GM12878 (cell line): ENCODE results near the gene ADORA2B. TPM values are rescaled to one million over a fixed set of nuclear protein-coding genes. Genes with fewer than 3 reads are reported as not detected.

ENCODE experiments used
- ATAC-seq: fragments of 200-7000 bp; cut with Tn5 transposase; 3 replicates; pipeline ENCODE4 v1.9.1; 2020; ENCODE audit warnings: mild to moderate bottlenecking, moderate library complexity
- BruUV-seq: library from RNA; stranded (reverse); fragments of 400-500 nt; replicated peaks from 2 replicates; lab custom pipeline; 2021; lab: Mats Ljungman, UMichigan
- CTCF ChIA-PET: fragments of 300-600 bp; sonication (Branson Sonifier 250); formaldehyde crosslinking; extraction: SDS; loops from one replicate; lab custom pipeline; 2021; ENCODE audit warnings: inconsistent platforms; lab: Yijun Ruan, JAX
- POLR2A ChIA-PET: fragments of 350-600 bp; formaldehyde crosslinking; extraction: SDS; loops from one replicate; lab custom pipeline; 2021; ENCODE audit warnings: inconsistent platforms; lab: Charles Lee
- RAD21 ChIA-PET: fragments of 300-600 bp; sonication (Branson Sonifier 250); formaldehyde crosslinking; loops from one replicate; lab custom pipeline; 2023; ENCODE audit warnings: antibody characterized with exemption; ENCODE audit not compliant: unreplicated experiment; lab: Charles Lee
- SMC1A ChIA-PET: fragments of 300-600 bp; sonication (Branson Sonifier 250); formaldehyde crosslinking; loops from one replicate; lab custom pipeline; 2023; ENCODE audit not compliant: unreplicated experiment, uncharacterized antibody; lab: Charles Lee
- DNase-seq: peaks from one replicate; pipeline ENCODE4 v3.0.0-alpha.2; 2011; ENCODE audit warnings: low read depth, low spot score
- FAIRE-seq: peaks from 3 replicates; lab custom pipeline; 2011; peaks lifted over from hg19 to GRCh38; lab: Jason Lieb, UNC
- H2AFZ ChIP-seq: 2 replicates; pipeline ENCODE4 v1.6.0; 2011; ENCODE audit warnings: low read depth, low read length, control low read depth; ENCODE audit not compliant: control insufficient read depth
- H3K27ac ChIP-seq: 2 replicates; pipeline ENCODE4 v1.5.1; 2011; ENCODE audit warnings: control low read depth; ENCODE audit not compliant: control insufficient read depth, insufficient read depth
- H3K27me3 ChIP-seq, 2 experiments: replicated peaks in 1 of 2; 2 replicates each; pipeline versions ENCODE4 v1.6.0 to v1.6.1; 2011; ENCODE audit warnings: low read length in 1 of 2; ENCODE audit not compliant: control insufficient read depth in 2 of 2, insufficient read depth in 2 of 2
- H3K36me3 ChIP-seq, 2 experiments: 2 replicates each; pipeline ENCODE4 v1.5.1; 2011; ENCODE audit warnings: low read length in 1 of 2; ENCODE audit not compliant: control insufficient read depth in 2 of 2, insufficient read depth in 2 of 2
- H3K4me1 ChIP-seq: 2 replicates; pipeline ENCODE4 v1.6.1; 2011; ENCODE audit warnings: mild to moderate bottlenecking, low read length, moderate library complexity, mixed read lengths; ENCODE audit not compliant: control insufficient read depth, insufficient read depth
- H3K4me2 ChIP-seq: 2 replicates; pipeline ENCODE4 v1.6.0; 2011; ENCODE audit warnings: control low read depth; ENCODE audit not compliant: control insufficient read depth, insufficient read depth
- H3K4me3 ChIP-seq: fragments of 200-600 bp; sonication (generic); 2 replicates; pipeline ENCODE4 v1.5.1; 2016
- H3K79me2 ChIP-seq: 2 replicates; pipeline ENCODE4 v1.6.0; 2011; ENCODE audit warnings: low read length; ENCODE audit not compliant: control insufficient read depth, insufficient read depth
- H3K9ac ChIP-seq: 2 replicates; pipeline ENCODE4 v1.8.0; 2011; ENCODE audit warnings: low read length, control low read depth, mixed read lengths; ENCODE audit not compliant: control insufficient read depth, insufficient read depth
- H3K9me3 ChIP-seq: replicated peaks from 3 replicates; pipeline ENCODE4 v1.5.1; 2011; ENCODE audit warnings: mild to moderate bottlenecking, low read length; ENCODE audit not compliant: control insufficient read depth, insufficient read depth
- H4K20me1 ChIP-seq: 2 replicates; pipeline ENCODE4 v1.6.0; 2011; ENCODE audit not compliant: control insufficient read depth, insufficient read depth
- BHLHE40 ChIP-seq, 2 experiments: fragments of 450-650 bp in 1 of 2; IDR thresholded peaks; 2 replicates each; pipeline ENCODE4 v1.6.1; 2011 to 2017; ENCODE audit warnings: low read depth in 2 of 2, borderline replicate concordance in 1 of 2, improper control_type of control experiment in 1 of 2, low read length in 1 of 2, mild to moderate bottlenecking in 1 of 2
- EGR1 ChIP-seq, 2 experiments: IDR thresholded peaks; 1 replicate in 1 of 2; 2 replicates in 1 of 2; pipeline ENCODE4 v1.6.1; 2011 to 2012; ENCODE audit warnings: low read depth in 2 of 2, low read length in 2 of 2, borderline replicate concordance in 1 of 2, mild to moderate bottlenecking in 1 of 2, moderate library complexity in 1 of 2
- EZH2 ChIP-seq: IDR thresholded peaks from 2 replicates; pipeline ENCODE4 v1.6.1; 2012; ENCODE audit warnings: low read depth, mild to moderate bottlenecking, control low read depth, inconsistent platforms, low read length, borderline replicate concordance; ENCODE audit not compliant: control insufficient read depth
- FOXM1 ChIP-seq: IDR thresholded peaks from 2 replicates; pipeline ENCODE4 v1.6.1; 2012; ENCODE audit warnings: low read depth, mild to moderate bottlenecking, inconsistent platforms, low read length, moderate library complexity
- IKZF2 ChIP-seq, 2 experiments: fragments of 450-650 bp; IDR thresholded peaks; 2 replicates each; pipeline ENCODE4 v1.6.1; 2017; ENCODE audit warnings: mild to moderate bottlenecking in 2 of 2, moderate library complexity in 2 of 2
- MYC ChIP-seq: IDR thresholded peaks from 2 replicates; pipeline ENCODE4 v1.6.1; 2011; ENCODE audit warnings: mild to moderate bottlenecking, low read length, moderate library complexity, inconsistent platforms; ENCODE audit not compliant: insufficient read depth, insufficient replicate concordance, insufficient read length, severe bottlenecking
- NR2C2 ChIP-seq: IDR thresholded peaks from 2 replicates; pipeline ENCODE4 v1.6.1; 2011; ENCODE audit warnings: borderline replicate concordance, low read depth; ENCODE audit not compliant: control insufficient read depth, insufficient read length
- POLR2A ChIP-seq: IDR thresholded peaks from 2 replicates; pipeline ENCODE4 v1.6.1; 2011; ENCODE audit warnings: low read depth, mild to moderate bottlenecking, low read length
- POU2F2 ChIP-seq: IDR thresholded peaks from 3 replicates; pipeline ENCODE4 v1.6.1; 2011; ENCODE audit warnings: low read depth, mild to moderate bottlenecking, low read length, borderline replicate concordance
- SMAD1 ChIP-seq: fragments of 450-650 bp; IDR thresholded peaks from 2 replicates; pipeline ENCODE4 v1.6.1; 2018; ENCODE audit warnings: mild to moderate bottlenecking, low read depth; ENCODE audit not compliant: partially characterized antibody
- TCF12 ChIP-seq: IDR thresholded peaks from 2 replicates; pipeline ENCODE4 v1.6.1; 2011; ENCODE audit warnings: low read depth, mild to moderate bottlenecking, low read length
- WGBS: methylation state at CpG from one replicate; pipeline ENCODE4 v1.1.6; 2016; ENCODE audit warnings: low lambda C conversion rate; ENCODE audit not compliant: insufficient replicate concordance, insufficient coverage; ENCODE audit errors: missing lambda C conversion rate; 5-methylcytosine and 5-hydroxymethylcytosine counted together
- in situ Hi-C: fragments of 300-500 bp; cut with MboI; formaldehyde crosslinking; loops from 9 replicates; pipeline ENCODE4 v1.14.3; 2018; ENCODE audit warnings: mixed read lengths
- intact Hi-C: fragments of 100-400 bp; cut with micrococcal nuclease; formaldehyde crosslinking; loops from one replicate; pipeline ENCODE4 v1.14.2; 2022; ENCODE audit not compliant: unreplicated experiment
- polyA plus RNA-seq, 11 experiments: library from polyadenylated mRNA; depleted of rRNA in 4 of 11; unstranded in 6 of 11; stranded (reverse) in 5 of 11; fragments of >200 nt; fragmentation: Nextera tagmentation in 4 of 11; fragmentation: Illumina TruSeq in 1 of 11; extraction: Ambion mirVana in 4 of 11; extraction: Trizol in 1 of 11; gene quantifications; 1 replicate in 1 of 11; 2 replicates in 10 of 11; pipeline versions ENCODE4 v1.2.1 to v1.2.3, GENCODE V29; 2011 to 2016; ENCODE audit warnings: inconsistent platforms in 2 of 11, missing spikeins in 2 of 11, low read depth in 1 of 11
- total RNA-seq, 4 experiments: library from RNA; depleted of rRNA in 3 of 4; stranded (reverse); fragments of >200 nt in 3 of 4; fragmentation: Illumina TruSeq in 1 of 4; extraction: Trizol in 1 of 4; gene quantifications; 2 replicates each; pipeline versions ENCODE4 v1.2.1 to v1.2.3, GENCODE V29; 2013 to 2021
- TF ChIP-seq, protein P1 (sequence below): fragments of 450-650 bp; IDR thresholded peaks from 2 replicates; pipeline ENCODE4 v1.6.1; 2014; ENCODE audit warnings: mild to moderate bottlenecking
- TF ChIP-seq, protein P2 (sequence below): fragments of 450-650 bp; IDR thresholded peaks from 2 replicates; pipeline ENCODE4 v1.6.1; 2017; ENCODE audit warnings: mild to moderate bottlenecking
- TF ChIP-seq, protein P3 (sequence below): fragments of 450-650 bp; IDR thresholded peaks from 2 replicates; pipeline ENCODE4 v1.6.1; 2017; ENCODE audit warnings: mild to moderate bottlenecking, moderate library complexity

ADORA2B gene
- total and polyA plus RNA-seq, 10 of the 15 experiments (the other 5 are each of a cell fraction or from before 2014, with no cell fraction given): 0.05 to 0.42 (median 0.17) TPM

DNA sequence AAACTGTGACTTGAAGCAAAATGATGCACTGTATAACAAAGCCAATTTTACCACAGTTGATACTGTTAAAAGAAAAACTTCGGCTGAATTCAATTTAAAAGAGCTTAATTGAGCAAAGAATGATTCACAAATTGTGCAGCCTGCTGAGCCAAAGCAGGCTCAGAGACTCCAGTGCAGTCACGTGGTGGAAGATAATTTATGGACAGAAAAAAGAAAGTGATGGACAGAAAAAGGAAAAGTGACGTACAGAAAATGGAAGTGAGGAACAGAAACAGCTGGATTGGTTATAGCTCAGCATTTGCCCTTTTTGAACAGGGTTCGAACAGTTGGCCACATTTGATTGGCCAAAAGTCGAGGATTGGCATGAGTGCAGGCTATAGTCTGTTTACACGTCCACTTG lies 28.9 kb downstream of the ADORA2B start:
- H3K4me1 ChIP-seq: no peaks in the 10 kb centered on the region
- no peaks in the 10 kb centered on the region for H3K36me3 ChIP-seq
- no peak overlapping the region for H3K9ac ChIP-seq
- no TSS peak for BruUV-seq
- H4K20me1 ChIP-seq: no peaks in the 10 kb centered on the region
- no peaks in the 10 kb centered on the region for H3K79me2 ChIP-seq
- DNase-seq (no peak), FAIRE-seq (no peak), ATAC-seq (no peak)
- no peak overlapping the region for H3K27ac ChIP-seq
- CTCF ChIA-PET: no interaction called here
- H3K27me3 ChIP-seq: 0 out of 4 replicates have a peak, but pooled peaks cover 0 to 4% of the 10 kb centered on the region in 2 experiments
- SMC1A ChIA-PET: interaction anchor here (0.5 to 1.5 kb wide), 4 partner anchors 15 to 1761 kb away, joined by 3 to 4 read pairs (median 3); no protein-coding TSS in a partner anchor
- POLR2A ChIA-PET: no interaction called here
- intact Hi-C loops: no loop called here
- no peak overlapping the region for H3K4me2 ChIP-seq
- no peaks in the 10 kb centered on the region for H3K9me3 ChIP-seq
- RAD21 ChIA-PET: no interaction called here
- in situ Hi-C loops: no loop called here
- H2AFZ ChIP-seq: no peak overlapping the region
- H3K4me3 ChIP-seq: no peak overlapping the region
- 80% methylated on average over 6 of the region's 6 CpGs for WGBS
- TF ChIP-seq, protein P1, sequence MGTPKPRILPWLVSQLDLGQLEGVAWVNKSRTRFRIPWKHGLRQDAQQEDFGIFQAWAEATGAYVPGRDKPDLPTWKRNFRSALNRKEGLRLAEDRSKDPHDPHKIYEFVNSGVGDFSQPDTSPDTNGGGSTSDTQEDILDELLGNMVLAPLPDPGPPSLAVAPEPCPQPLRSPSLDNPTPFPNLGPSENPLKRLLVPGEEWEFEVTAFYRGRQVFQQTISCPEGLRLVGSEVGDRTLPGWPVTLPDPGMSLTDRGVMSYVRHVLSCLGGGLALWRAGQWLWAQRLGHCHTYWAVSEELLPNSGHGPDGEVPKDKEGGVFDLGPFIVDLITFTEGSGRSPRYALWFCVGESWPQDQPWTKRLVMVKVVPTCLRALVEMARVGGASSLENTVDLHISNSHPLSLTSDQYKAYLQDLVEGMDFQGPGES: no peak
- TF ChIP-seq EGR1 (IDR thresholded peaks at IDR 0.05; ENCODE audit: borderline replicate concordance in 1 of 2, low read depth in 2 of 2, low read length in 2 of 2) (no peak), MYC (no peak), FOXM1 (no peak), NR2C2 (no peak), POU2F2 (no peak), TCF12 (no peak), POLR2A (no peak), IKZF2 (IDR thresholded peaks at IDR 0.05) (no peak), EZH2 (no peak), SMAD1 (no peak), BHLHE40 (IDR thresholded peaks at IDR 0.05; ENCODE audit: borderline replicate concordance in 1 of 2, low read depth in 2 of 2, low read length in 1 of 2) (no peak)
- TF ChIP-seq, protein P2, sequence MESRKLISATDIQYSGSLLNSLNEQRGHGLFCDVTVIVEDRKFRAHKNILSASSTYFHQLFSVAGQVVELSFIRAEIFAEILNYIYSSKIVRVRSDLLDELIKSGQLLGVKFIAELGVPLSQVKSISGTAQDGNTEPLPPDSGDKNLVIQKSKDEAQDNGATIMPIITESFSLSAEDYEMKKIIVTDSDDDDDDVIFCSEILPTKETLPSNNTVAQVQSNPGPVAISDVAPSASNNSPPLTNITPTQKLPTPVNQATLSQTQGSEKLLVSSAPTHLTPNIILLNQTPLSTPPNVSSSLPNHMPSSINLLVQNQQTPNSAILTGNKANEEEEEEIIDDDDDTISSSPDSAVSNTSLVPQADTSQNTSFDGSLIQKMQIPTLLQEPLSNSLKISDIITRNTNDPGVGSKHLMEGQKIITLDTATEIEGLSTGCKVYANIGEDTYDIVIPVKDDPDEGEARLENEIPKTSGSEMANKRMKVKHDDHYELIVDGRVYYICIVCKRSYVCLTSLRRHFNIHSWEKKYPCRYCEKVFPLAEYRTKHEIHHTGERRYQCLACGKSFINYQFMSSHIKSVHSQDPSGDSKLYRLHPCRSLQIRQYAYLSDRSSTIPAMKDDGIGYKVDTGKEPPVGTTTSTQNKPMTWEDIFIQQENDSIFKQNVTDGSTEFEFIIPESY: no peak
- TF ChIP-seq, protein P3, sequence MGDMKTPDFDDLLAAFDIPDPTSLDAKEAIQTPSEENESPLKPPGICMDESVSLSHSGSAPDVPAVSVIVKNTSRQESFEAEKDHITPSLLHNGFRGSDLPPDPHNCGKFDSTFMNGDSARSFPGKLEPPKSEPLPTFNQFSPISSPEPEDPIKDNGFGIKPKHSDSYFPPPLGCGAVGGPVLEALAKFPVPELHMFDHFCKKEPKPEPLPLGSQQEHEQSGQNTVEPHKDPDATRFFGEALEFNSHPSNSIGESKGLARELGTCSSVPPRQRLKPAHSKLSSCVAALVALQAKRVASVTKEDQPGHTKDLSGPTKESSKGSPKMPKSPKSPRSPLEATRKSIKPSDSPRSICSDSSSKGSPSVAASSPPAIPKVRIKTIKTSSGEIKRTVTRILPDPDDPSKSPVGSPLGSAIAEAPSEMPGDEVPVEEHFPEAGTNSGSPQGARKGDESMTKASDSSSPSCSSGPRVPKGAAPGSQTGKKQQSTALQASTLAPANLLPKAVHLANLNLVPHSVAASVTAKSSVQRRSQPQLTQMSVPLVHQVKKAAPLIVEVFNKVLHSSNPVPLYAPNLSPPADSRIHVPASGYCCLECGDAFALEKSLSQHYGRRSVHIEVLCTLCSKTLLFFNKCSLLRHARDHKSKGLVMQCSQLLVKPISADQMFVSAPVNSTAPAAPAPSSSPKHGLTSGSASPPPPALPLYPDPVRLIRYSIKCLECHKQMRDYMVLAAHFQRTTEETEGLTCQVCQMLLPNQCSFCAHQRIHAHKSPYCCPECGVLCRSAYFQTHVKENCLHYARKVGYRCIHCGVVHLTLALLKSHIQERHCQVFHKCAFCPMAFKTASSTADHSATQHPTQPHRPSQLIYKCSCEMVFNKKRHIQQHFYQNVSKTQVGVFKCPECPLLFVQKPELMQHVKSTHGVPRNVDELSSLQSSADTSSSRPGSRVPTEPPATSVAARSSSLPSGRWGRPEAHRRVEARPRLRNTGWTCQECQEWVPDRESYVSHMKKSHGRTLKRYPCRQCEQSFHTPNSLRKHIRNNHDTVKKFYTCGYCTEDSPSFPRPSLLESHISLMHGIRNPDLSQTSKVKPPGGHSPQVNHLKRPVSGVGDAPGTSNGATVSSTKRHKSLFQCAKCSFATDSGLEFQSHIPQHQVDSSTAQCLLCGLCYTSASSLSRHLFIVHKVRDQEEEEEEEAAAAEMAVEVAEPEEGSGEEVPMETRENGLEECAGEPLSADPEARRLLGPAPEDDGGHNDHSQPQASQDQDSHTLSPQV: no peak
